Measurements from ENCODE around the gene TMA7B.
A peak's percentile ranks its signal among the peaks of the same experiment; 100 is the strongest.

TMA7B gene

DNA sequence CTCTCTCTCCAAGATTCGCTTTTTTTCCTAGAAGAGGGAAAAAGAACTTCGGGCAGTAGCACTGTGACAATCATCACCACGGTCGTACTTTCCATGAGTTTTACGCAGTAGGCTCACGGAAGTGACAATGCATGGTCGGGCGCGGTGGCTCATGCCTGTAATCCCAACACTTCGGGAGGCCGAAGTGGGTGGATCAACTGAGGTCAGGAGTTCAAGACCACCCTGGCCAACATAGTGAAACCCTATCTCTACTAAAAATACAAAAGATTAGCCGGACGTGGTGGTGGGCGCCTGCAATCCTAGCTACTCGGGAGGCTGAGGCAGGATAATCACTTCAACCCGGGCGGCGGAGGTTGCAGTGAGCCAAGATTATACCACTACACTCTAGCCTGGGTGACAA is 35.9 kb upstream of the TMA7B start:
- DNase-seq: no peak
- TF ChIP-seq, protein P1, sequence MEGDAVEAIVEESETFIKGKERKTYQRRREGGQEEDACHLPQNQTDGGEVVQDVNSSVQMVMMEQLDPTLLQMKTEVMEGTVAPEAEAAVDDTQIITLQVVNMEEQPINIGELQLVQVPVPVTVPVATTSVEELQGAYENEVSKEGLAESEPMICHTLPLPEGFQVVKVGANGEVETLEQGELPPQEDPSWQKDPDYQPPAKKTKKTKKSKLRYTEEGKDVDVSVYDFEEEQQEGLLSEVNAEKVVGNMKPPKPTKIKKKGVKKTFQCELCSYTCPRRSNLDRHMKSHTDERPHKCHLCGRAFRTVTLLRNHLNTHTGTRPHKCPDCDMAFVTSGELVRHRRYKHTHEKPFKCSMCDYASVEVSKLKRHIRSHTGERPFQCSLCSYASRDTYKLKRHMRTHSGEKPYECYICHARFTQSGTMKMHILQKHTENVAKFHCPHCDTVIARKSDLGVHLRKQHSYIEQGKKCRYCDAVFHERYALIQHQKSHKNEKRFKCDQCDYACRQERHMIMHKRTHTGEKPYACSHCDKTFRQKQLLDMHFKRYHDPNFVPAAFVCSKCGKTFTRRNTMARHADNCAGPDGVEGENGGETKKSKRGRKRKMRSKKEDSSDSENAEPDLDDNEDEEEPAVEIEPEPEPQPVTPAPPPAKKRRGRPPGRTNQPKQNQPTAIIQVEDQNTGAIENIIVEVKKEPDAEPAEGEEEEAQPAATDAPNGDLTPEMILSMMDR (IDR thresholded peaks at IDR 0.05; ENCODE audit: low read depth, low read length): no peak
- peaks cover 17% of the 10 kb centered on the region for H3K27me3 ChIP-seq

DNA sequence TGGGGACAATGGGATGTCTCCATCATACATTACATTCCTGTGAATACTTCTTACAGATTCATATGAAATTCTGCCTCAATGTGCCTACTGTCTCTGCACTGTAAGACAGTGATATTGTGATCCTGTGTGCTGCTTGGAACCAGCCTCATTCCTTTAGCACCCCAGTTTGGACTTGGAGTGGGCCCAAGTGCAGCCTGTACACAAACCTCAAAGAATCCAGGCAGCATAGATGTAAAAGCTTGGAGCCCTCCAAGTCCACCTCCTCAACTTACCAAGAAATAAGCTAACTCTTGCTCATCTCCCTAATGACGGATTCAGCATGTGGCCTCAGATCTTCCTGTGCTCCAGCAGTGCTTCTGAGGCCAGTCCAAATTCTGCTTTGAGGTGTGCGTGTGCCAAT is 34.9 kb upstream of the TMA7B start:
- Histone ChIP-seq H3K36me3 (no peaks in the 10 kb centered on the region), H3K9me3 (no peaks in the 10 kb centered on the region), H3K27me3 (peaks cover 17% of the 10 kb centered on the region), H3K4me1 (no peaks in the 10 kb centered on the region), H3K4me3 (ENCODE audit: low read depth, low read length) (no peak overlapping the region)
- TF ChIP-seq, protein P1 (IDR thresholded peaks at IDR 0.05; ENCODE audit: low read depth, low read length): no peak
- no peak for DNase-seq

More for the DNA sequence above, 35.9 kb upstream of the TMA7B start:
- H3K4me3 ChIP-seq (ENCODE audit: low read depth, low read length): no peak overlapping the region
- H3K9me3 ChIP-seq: no peaks in the 10 kb centered on the region
- H3K4me1 ChIP-seq: no peaks in the 10 kb centered on the region
- H3K36me3 ChIP-seq: no peaks in the 10 kb centered on the region

DNA sequence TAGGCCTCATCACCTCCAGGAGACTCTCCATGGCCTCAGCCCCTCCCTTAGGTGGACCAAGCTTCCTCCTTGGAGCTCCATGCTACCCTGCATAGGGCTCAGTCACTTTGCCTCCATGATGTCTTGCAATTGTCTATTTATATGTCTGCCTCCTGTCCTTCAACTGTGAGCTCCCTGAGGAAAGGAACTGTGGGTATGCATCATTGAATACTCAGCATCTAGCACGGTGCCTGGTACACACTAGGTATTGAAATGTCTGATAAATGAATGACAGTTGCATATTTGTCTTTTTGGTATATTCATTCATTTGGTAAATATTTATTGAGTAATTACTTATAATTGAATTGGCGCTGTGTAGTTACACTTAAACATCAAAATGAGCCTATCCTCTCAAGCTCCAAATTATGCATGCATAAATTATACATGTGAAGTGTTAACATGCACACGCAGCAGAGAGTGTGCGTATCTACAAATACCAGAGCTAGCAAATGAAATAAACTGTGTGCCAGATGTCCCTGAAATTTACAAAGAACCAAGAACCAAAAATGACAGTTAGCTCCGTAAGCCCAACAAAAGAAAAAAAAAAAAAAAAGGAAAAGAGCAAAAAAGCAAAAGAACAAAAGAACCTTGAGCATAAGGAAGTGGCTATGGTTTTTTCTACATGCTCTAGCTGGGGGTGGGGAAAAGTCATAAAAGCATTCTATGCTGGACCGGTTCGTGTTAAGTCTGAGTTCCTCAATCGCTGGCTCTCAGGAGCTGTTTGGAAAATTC is 34.1 kb upstream of the TMA7B start:
- Histone ChIP-seq H3K27me3 (peaks cover 12% of the 10 kb centered on the region), H3K4me1 (no peaks in the 10 kb centered on the region), H3K4me3 (ENCODE audit: low read depth, low read length) (no peak overlapping the region), H3K9me3 (no peaks in the 10 kb centered on the region), H3K36me3 (no peaks in the 10 kb centered on the region)
- TF ChIP-seq, protein P1 (IDR thresholded peaks at IDR 0.05; ENCODE audit: low read depth, low read length): no peak
- DNase-seq: no peak

DNA sequence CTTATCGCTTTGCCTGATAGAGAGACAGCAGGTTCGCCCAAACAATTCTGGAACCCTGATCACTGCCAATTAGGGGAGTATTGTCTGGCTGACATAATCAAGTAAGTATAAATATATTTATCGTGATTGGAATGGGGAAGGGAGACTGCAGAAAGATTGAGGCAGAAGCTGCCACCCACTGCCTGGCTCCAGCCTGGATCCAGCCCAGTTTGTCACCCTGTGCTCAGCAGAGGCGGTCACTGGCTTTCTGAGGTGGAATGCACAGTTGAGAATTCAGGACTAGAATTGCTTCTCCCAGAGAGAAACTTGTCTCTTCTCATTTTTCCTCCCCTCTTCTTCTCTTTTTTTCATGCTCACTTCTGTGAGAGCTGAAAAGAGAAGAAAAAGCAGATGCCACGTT is 33.4 kb upstream of the TMA7B start:
- no peaks in the 10 kb centered on the region for H3K36me3 ChIP-seq
- no peak for DNase-seq
- H3K4me3 ChIP-seq (ENCODE audit: low read depth, low read length): no peak overlapping the region
- no peaks in the 10 kb centered on the region for H3K4me1 ChIP-seq
- TF ChIP-seq, protein P1 (IDR thresholded peaks at IDR 0.05; ENCODE audit: low read depth, low read length): no peak
- peaks cover 9% of the 10 kb centered on the region for H3K27me3 ChIP-seq
- no peaks in the 10 kb centered on the region for H3K9me3 ChIP-seq

DNA sequence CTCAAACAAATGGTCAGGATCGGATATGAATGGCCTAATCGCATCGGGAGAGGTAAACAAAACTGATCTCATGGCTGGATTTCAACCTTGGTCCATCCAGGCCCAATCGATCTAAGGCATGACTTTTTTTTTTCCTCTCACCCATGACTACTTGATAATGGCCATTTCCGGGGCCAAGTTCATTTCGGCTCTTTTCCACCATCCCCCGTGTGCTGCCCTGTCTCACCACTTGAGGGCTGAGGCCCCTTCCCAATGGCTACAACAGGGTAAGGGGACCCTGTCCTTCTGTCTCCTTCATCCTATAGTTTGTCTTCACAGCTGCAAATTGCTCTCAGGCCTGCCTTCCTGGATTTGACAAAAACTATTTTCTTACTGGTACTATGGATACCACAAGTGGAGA is 32.7 kb upstream of the TMA7B start:
- Histone ChIP-seq H3K4me3 (ENCODE audit: low read depth, low read length) (no peak overlapping the region), H3K9me3 (no peaks in the 10 kb centered on the region), H3K4me1 (no peaks in the 10 kb centered on the region), H3K36me3 (no peaks in the 10 kb centered on the region), H3K27me3 (peaks cover 9% of the 10 kb centered on the region)
- TF ChIP-seq, protein P1 (IDR thresholded peaks at IDR 0.05; ENCODE audit: low read depth, low read length): peak; percentile 48
- DNase-seq: no peak
